Keratinocyte (primary cell): ENCODE measurements around the gene ARHGDIA. TPM values are rescaled to one million over a fixed set of nuclear protein-coding genes. Genes with fewer than 3 reads are reported as not detected.

Experiments used
- DNase-seq: peaks from one replicate; pipeline ENCODE4 v3.0.0-alpha.2; 2011; ENCODE audit warnings: low read depth, missing footprints, low spot score
- FAIRE-seq: peaks from 2 replicates; lab custom pipeline; 2011; peaks lifted over from hg19 to GRCh38; lab: Jason Lieb, UNC
- H2AFZ ChIP-seq: 2 replicates; pipeline ENCODE4 v1.6.0; 2012; ENCODE audit warnings: low read length, control low read depth, inconsistent platforms; ENCODE audit not compliant: control insufficient read depth
- H3K27ac ChIP-seq: 2 replicates; pipeline ENCODE4 v1.5.1; 2011; ENCODE audit warnings: low read length; ENCODE audit not compliant: control insufficient read depth, insufficient read depth
- H3K27me3 ChIP-seq: 3 replicates; pipeline ENCODE4 v1.6.0; 2011; ENCODE audit warnings: low read length; ENCODE audit not compliant: control insufficient read depth, insufficient read depth; ENCODE audit errors: extremely low read depth
- H3K36me3 ChIP-seq, 2 experiments: 2 replicates in 1 of 2; 3 replicates in 1 of 2; pipeline ENCODE4 v1.5.1; 2011; ENCODE audit warnings: low read length in 2 of 2, mild to moderate bottlenecking in 1 of 2; ENCODE audit not compliant: control insufficient read depth in 2 of 2, insufficient read depth in 2 of 2; ENCODE audit errors: extremely low read depth in 1 of 2
- H3K4me1 ChIP-seq: 3 replicates; pipeline ENCODE4 v1.5.1; 2011; ENCODE audit warnings: low read length; ENCODE audit not compliant: control insufficient read depth, insufficient read depth; ENCODE audit errors: extremely low read depth
- H3K4me2 ChIP-seq: 3 replicates; pipeline ENCODE4 v1.6.0; 2011; ENCODE audit warnings: low read depth, low read length; ENCODE audit not compliant: control insufficient read depth, insufficient read depth; ENCODE audit errors: extremely low read depth
- H3K4me3 ChIP-seq, 3 experiments: fragments of 200-600 bp in 1 of 3; sonication (generic) in 1 of 3; 2 replicates in 2 of 3; 3 replicates in 1 of 3; pipeline ENCODE4 v1.5.1; 2011 to 2016; ENCODE audit warnings: low read length in 3 of 3, mild to moderate bottlenecking in 3 of 3, control low read depth in 2 of 3, inconsistent platforms in 1 of 3, low read depth in 1 of 3, mixed read lengths in 1 of 3, mixed run types in 1 of 3, moderate library complexity in 1 of 3; ENCODE audit not compliant: control insufficient read depth in 2 of 3, insufficient read depth in 2 of 3; ENCODE audit errors: extremely low read depth in 1 of 3
- H3K79me2 ChIP-seq: 2 replicates; pipeline ENCODE4 v1.6.0; 2012; ENCODE audit warnings: low read length; ENCODE audit not compliant: control insufficient read depth, insufficient read depth
- H3K9ac ChIP-seq: 3 replicates; pipeline ENCODE4 v1.6.0; 2011; ENCODE audit warnings: low read length; ENCODE audit not compliant: control insufficient read depth, insufficient read depth; ENCODE audit errors: extremely low read depth
- H3K9me1 ChIP-seq: 3 replicates; pipeline ENCODE4 v1.6.0; 2011; ENCODE audit warnings: low read length; ENCODE audit not compliant: control insufficient read depth, insufficient read depth; ENCODE audit errors: extremely low read depth
- H3K9me3 ChIP-seq: 2 replicates; pipeline ENCODE4 v1.5.1; 2012; ENCODE audit warnings: low read depth, low read length; ENCODE audit not compliant: control insufficient read depth
- H4K20me1 ChIP-seq: 3 replicates; pipeline ENCODE4 v1.6.0; 2011; ENCODE audit warnings: low read length; ENCODE audit not compliant: control insufficient read depth, insufficient read depth; ENCODE audit errors: extremely low read depth
- EZH2 ChIP-seq: IDR thresholded peaks from one replicate; pipeline ENCODE4 v1.6.1; 2012; ENCODE audit warnings: inconsistent platforms, mild to moderate bottlenecking, low read length, moderate library complexity
- dilution Hi-C: fragments of 300-500 bp; cut with MboI; formaldehyde crosslinking; loops from one replicate; pipeline ENCODE4 v1.7.0; 2020; ENCODE audit warnings: low sequenced_read_pairs; ENCODE audit not compliant: extremely low pct_ligation_motif_present
- polyA plus RNA-seq, 5 experiments: library from polyadenylated mRNA; depleted of rRNA in 3 of 5; stranded (reverse) in 3 of 5; stranded (forward) in 1 of 5; unstranded in 1 of 5; fragments of >200 nt; gene quantifications; 1 replicate in 1 of 5; 2 replicates in 3 of 5; 3 replicates in 1 of 5; pipeline versions ENCODE4 v1.2.1 to v1.2.3, GENCODE V29; 2011 to 2012; ENCODE audit warnings: missing spikeins in 2 of 5, low read depth in 1 of 5, low replicate concordance in 1 of 5
- TF ChIP-seq, protein P1 (sequence below), 3 experiments: IDR thresholded peaks in 1 of 3; conservative IDR thresholded peaks in 1 of 3; optimal IDR thresholded peaks in 1 of 3; 2 replicates in 2 of 3; 3 replicates in 1 of 3; pipeline versions ENCODE3 to v1.5.1; 2011; ENCODE audit warnings: low read length in 3 of 3, mild to moderate bottlenecking in 3 of 3, moderate library complexity in 2 of 3, control low read depth in 1 of 3, inconsistent platforms in 1 of 3; ENCODE audit not compliant: insufficient read depth in 2 of 3; ENCODE audit errors: extremely low read depth in 1 of 3

ARHGDIA gene
- polyA plus RNA-seq, 1 donor (not counting 4 experiments of a cell fraction or from before 2014, with no cell fraction given), result 65.7 TPM

DNA sequence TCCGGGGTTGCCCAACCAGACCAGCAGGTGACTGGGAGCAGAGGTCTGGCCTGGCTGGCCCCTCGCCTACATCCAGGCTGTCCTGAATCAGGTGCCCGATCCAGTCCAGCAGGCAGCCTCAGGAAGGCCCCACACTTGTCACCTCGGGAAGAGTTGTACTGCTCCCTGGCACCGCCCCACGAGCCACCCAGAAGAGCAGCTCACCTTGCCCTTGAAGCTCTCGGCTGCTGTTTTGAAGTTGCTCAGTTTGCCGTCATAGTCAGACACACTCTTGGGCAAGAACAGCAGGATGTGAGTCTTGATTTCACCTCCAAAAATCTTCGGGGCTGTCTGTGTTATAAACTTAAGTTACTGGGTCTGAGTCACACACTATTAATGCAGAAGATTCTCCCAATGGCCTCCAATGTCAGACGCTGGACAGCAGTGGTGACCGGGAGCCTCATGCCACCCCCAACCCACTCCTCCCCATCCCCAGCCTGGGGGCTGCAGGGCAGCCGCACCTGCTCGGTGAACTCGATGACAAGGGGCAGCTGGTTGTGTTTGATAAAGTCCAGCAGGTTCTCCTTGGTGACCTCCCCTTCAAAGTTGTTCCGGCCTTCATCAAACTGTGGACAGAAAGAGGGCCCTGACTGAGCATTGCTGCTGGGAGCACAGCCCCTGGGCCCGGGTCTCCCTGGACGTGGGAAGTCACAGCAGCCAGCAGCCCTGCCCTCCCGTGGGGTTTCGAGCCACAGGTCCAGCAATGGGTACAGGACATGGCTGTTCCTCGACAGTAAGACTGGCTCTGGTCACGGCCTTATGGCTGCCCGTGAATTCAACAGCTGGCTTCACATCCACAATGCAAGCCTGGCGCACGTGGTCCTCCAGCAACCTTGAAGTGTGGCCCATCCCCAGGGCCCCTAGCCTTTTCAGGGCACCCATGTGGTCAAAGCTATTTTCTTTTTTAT lies 24.1 kb downstream of the ARHGDIA start:
- dilution Hi-C loops, result no loop called here
- H3K9me1 ChIP-seq, result no peaks in the 10 kb centered on the region
- H3K36me3 ChIP-seq, result peaks cover 48 to 67% of the 10 kb centered on the region in 2 experiments
- peaks cover 6% of the 10 kb centered on the region for H4K20me1 ChIP-seq
- no peak overlapping the region for H3K27ac ChIP-seq
- H3K27me3 ChIP-seq, result no peaks in the 10 kb centered on the region
- TF ChIP-seq, protein P1, sequence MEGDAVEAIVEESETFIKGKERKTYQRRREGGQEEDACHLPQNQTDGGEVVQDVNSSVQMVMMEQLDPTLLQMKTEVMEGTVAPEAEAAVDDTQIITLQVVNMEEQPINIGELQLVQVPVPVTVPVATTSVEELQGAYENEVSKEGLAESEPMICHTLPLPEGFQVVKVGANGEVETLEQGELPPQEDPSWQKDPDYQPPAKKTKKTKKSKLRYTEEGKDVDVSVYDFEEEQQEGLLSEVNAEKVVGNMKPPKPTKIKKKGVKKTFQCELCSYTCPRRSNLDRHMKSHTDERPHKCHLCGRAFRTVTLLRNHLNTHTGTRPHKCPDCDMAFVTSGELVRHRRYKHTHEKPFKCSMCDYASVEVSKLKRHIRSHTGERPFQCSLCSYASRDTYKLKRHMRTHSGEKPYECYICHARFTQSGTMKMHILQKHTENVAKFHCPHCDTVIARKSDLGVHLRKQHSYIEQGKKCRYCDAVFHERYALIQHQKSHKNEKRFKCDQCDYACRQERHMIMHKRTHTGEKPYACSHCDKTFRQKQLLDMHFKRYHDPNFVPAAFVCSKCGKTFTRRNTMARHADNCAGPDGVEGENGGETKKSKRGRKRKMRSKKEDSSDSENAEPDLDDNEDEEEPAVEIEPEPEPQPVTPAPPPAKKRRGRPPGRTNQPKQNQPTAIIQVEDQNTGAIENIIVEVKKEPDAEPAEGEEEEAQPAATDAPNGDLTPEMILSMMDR (optimal IDR thresholded peaks at IDR 0.05 in 1 of 3, IDR thresholded peaks at IDR 0.05 in 1 of 3, conservative IDR thresholded peaks at IDR 0.05 in 1 of 3; ENCODE audit: extremely low read depth in 1 of 3, insufficient read depth in 2 of 3, low read length in 3 of 3), result no peak
- no peak for TF ChIP-seq EZH2
- no peak for FAIRE-seq
- no peak overlapping the region for H2AFZ ChIP-seq
- no peak for DNase-seq
- no peak overlapping the region for H3K4me3 ChIP-seq
- H3K79me2 ChIP-seq, result peaks cover 9% of the 10 kb centered on the region
- no peak overlapping the region for H3K4me2 ChIP-seq
- peaks cover 18% of the 10 kb centered on the region for H3K4me1 ChIP-seq
- H3K9ac ChIP-seq, result no peak overlapping the region
- no peaks in the 10 kb centered on the region for H3K9me3 ChIP-seq

- H3K9me1 ChIP-seq, result no peaks in the 10 kb centered on the region
- no peak overlapping the region for H3K4me3 ChIP-seq
- H4K20me1 ChIP-seq, result peaks cover 2% of the 10 kb centered on the region
- no peaks in the 10 kb centered on the region for H3K79me2 ChIP-seq
- H3K27ac ChIP-seq, result no peak overlapping the region
- no peaks in the 10 kb centered on the region for H3K9me3 ChIP-seq
- H3K4me2 ChIP-seq, result no peak overlapping the region
- DNase-seq (no peak), FAIRE-seq (no peak)
- H3K36me3 ChIP-seq, result peaks cover 38 to 58% of the 10 kb centered on the region in 2 experiments
- no peak overlapping the region for H2AFZ ChIP-seq
- dilution Hi-C loops, result no loop called here
- peaks cover 27% of the 10 kb centered on the region for H3K4me1 ChIP-seq
- H3K27me3 ChIP-seq, result no peaks in the 10 kb centered on the region
- no peak overlapping the region for H3K9ac ChIP-seq
- no peak for TF ChIP-seq EZH2
- TF ChIP-seq, protein P1 (optimal IDR thresholded peaks at IDR 0.05 in 1 of 3, IDR thresholded peaks at IDR 0.05 in 1 of 3, conservative IDR thresholded peaks at IDR 0.05 in 1 of 3; ENCODE audit: extremely low read depth in 1 of 3, insufficient read depth in 2 of 3, low read length in 3 of 3), result no peak
These were observed 25.0 kb downstream of the ARHGDIA start for GRCh38 chr17:81845881-81846742.
